DOHH2 (cell line): Measurements from ENCODE around the gene VWA2.

Experiments
- EZH2phosphoT487 ChIP-seq: fragments of 200-600 bp; sonication (generic); IDR thresholded peaks from 2 replicates; pipeline ENCODE4 v1.6.1; 2017; ENCODE audit warnings: borderline replicate concordance, mild to moderate bottlenecking, antibody characterized with exemption, low read length, moderate library complexity, mixed read lengths
- TF ChIP-seq, protein P1 (sequence below): fragments of 200-600 bp; sonication (generic); IDR thresholded peaks from one replicate; pipeline ENCODE4 v1.5.1; 2014; ENCODE audit warnings: antibody characterized with exemption, mild to moderate bottlenecking, low read depth, low read length; ENCODE audit not compliant: poor library complexity, severe bottlenecking

DNA sequence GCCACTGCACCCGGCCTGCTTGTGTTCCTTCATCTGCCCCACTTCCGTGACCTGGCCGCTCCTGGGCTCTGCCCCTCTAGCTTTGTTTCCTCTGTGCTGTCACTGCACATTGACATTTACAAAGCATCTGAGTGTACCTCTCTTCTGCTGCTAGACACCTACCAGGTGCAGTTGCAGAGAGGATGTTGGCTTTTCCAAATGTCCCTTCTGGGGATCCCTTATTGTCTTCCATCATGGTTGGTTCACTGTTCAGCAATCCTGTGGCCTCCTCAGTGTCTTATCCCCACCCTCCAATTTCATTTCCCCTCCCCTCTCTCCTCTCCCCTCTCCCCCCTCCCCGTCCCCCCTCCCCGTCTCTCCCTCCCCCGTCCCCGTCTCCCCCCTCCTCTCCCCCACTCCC, 13.8 kb downstream of the VWA2 start:
- TF ChIP-seq, protein P1, sequence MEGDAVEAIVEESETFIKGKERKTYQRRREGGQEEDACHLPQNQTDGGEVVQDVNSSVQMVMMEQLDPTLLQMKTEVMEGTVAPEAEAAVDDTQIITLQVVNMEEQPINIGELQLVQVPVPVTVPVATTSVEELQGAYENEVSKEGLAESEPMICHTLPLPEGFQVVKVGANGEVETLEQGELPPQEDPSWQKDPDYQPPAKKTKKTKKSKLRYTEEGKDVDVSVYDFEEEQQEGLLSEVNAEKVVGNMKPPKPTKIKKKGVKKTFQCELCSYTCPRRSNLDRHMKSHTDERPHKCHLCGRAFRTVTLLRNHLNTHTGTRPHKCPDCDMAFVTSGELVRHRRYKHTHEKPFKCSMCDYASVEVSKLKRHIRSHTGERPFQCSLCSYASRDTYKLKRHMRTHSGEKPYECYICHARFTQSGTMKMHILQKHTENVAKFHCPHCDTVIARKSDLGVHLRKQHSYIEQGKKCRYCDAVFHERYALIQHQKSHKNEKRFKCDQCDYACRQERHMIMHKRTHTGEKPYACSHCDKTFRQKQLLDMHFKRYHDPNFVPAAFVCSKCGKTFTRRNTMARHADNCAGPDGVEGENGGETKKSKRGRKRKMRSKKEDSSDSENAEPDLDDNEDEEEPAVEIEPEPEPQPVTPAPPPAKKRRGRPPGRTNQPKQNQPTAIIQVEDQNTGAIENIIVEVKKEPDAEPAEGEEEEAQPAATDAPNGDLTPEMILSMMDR = no peak
- TF ChIP-seq EZH2phosphoT487 = no peak
